PC-3 (cell line): ENCODE results near the gene WDR90. TPM values are rescaled to one million over a fixed set of nuclear protein-coding genes. Genes with fewer than 3 reads are reported as not detected.

Experiments used
- ATAC-seq: fragments of 200-7000 bp; cut with Tn5 transposase; 2 replicates; pipeline ENCODE4 v1.9.1; 2020; ENCODE audit warnings: mild to moderate bottlenecking, moderate library complexity
- BruUV-seq: library from RNA; stranded (reverse); fragments of 400-500 nt; replicated peaks from 2 replicates; lab custom pipeline; 2021; lab: Mats Ljungman, UMichigan
- CTCF ChIA-PET: fragments of 300-600 bp; sonication (Branson Sonifier 250); formaldehyde crosslinking; loops from one replicate; lab custom pipeline; 2022; ENCODE audit warnings: antibody characterized with exemption; lab: Charles Lee
- POLR2A ChIA-PET: fragments of 300-600 bp; sonication (Branson Sonifier 250); formaldehyde crosslinking; loops from one replicate; lab custom pipeline; 2022; ENCODE audit warnings: antibody characterized with exemption; ENCODE audit not compliant: unreplicated experiment; lab: Charles Lee
- DNase-seq: peaks from one replicate; pipeline ENCODE4 v3.0.0-alpha.2; 2015
- H2AFZ ChIP-seq: fragments of 300-600 bp; sonication (generic); 2 replicates; pipeline ENCODE4 v1.6.0; 2016; ENCODE audit warnings: antibody characterized with exemption, low read length
- H3F3A ChIP-seq: fragments of 300-600 bp; sonication (generic); one replicate; pipeline ENCODE4 v1.6.0; 2017; ENCODE audit warnings: antibody characterized with exemption, low read length, control low read depth, mild to moderate bottlenecking; ENCODE audit not compliant: unreplicated experiment
- H3K27ac ChIP-seq: fragments of 300-600 bp; sonication (generic); 2 replicates; pipeline ENCODE4 v1.5.1; 2016; ENCODE audit warnings: mild to moderate bottlenecking, low read length
- H3K27me3 ChIP-seq: fragments of 300-600 bp; sonication (generic); 2 replicates; pipeline ENCODE4 v1.6.1; 2016; ENCODE audit warnings: low read length, mixed read lengths
- H3K36me3 ChIP-seq: fragments of 300-600 bp; sonication (generic); 2 replicates; pipeline ENCODE4 v1.6.1; 2016; ENCODE audit warnings: low read depth, mixed run types, low read length, mixed read lengths
- H3K4me1 ChIP-seq: fragments of 300-600 bp; sonication (generic); 2 replicates; pipeline ENCODE4 v1.5.1; 2016; ENCODE audit warnings: low read length; ENCODE audit not compliant: insufficient read depth
- H3K4me2 ChIP-seq: fragments of 300-600 bp; sonication (generic); 2 replicates; pipeline ENCODE4 v1.6.0; 2016; ENCODE audit warnings: low read length
- H3K4me3 ChIP-seq: fragments of 300-600 bp; sonication (generic); 2 replicates; pipeline ENCODE4 v1.5.1; 2016; ENCODE audit warnings: mild to moderate bottlenecking, low read length, mixed read lengths
- H3K79me2 ChIP-seq: fragments of 300-600 bp; sonication (generic); 2 replicates; pipeline ENCODE4 v1.6.1; 2017; ENCODE audit warnings: low read length, mixed read lengths
- H3K9ac ChIP-seq: fragments of 300-600 bp; sonication (generic); 2 replicates; pipeline ENCODE4 v1.6.0; 2016; ENCODE audit warnings: mild to moderate bottlenecking, low read length
- H3K9me2 ChIP-seq: fragments of 300-600 bp; sonication (generic); replicated peaks from 2 replicates; pipeline ENCODE4 v1.6.1; 2016; ENCODE audit warnings: mixed run types, low read length, mixed read lengths
- H3K9me3 ChIP-seq: fragments of 300-600 bp; sonication (generic); 2 replicates; pipeline ENCODE4 v1.6.1; 2016; ENCODE audit warnings: low read length, mixed read lengths
- H4K20me1 ChIP-seq: fragments of 300-600 bp; sonication (generic); 2 replicates; pipeline ENCODE4 v1.6.1; 2016; ENCODE audit warnings: low read length, mixed read lengths
- EZH2 ChIP-seq: fragments of 300-600 bp; sonication (generic); IDR thresholded peaks from one replicate; pipeline ENCODE4 v1.6.1; 2017; ENCODE audit warnings: antibody characterized with exemption, mild to moderate bottlenecking, low read length; ENCODE audit not compliant: unreplicated experiment
- EZH2phosphoT487 ChIP-seq: fragments of 300-600 bp; sonication (generic); IDR thresholded peaks from 2 replicates; pipeline ENCODE4 v1.6.1; 2018; ENCODE audit warnings: mild to moderate bottlenecking, antibody characterized with exemption, low read length, borderline replicate concordance
- intact Hi-C: fragments of 100-400 bp; cut with micrococcal nuclease; formaldehyde crosslinking; loops from 2 replicates; pipeline ENCODE4 v1.9.0; 2023
- total RNA-seq: library from RNA; depleted of rRNA; stranded (reverse); fragments of >200 nt; gene quantifications from 2 replicates; pipeline ENCODE4 v1.2.3, GENCODE V29; 2014
- TF ChIP-seq, protein P1 (sequence below): fragments of 300-600 bp; sonication (generic); conservative IDR thresholded peaks from 2 replicates; pipeline ENCODE4 v1.5.1; 2017; ENCODE audit warnings: antibody characterized with exemption, low read depth, mild to moderate bottlenecking, low read length

WDR90 gene
- total RNA-seq, 1 experiment from 2014 or later, result 44.4 TPM

DNA sequence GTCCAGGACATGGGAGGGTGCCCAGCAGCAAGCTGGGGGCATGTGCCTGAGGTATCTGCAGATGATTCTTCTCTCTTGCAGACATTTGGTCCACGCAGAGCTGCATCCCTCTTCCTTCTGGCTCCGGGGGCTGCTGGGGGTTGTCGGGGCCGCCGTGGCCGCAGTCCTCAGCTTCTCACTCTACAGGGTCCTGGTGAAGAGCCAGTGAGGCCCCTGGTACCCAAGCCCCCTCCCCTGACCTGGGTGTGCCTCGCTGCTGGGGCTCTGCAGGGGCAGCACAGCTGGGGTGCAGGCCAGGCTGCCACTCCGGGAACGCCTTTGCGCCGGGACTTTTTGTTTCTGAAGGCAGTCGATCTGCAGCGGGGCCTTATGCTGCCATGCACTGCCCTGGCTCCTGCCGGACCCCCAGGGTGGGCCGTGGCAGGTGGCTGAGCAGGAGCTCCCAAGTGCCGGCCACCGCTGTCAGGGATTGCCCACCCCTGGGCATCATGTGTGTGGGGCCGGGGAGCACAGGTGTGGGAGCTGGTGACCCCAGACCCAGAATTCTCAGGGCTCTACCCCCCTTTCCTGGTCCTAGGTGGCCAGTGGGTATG lies 24.3 kb downstream of the WDR90 start:
- H3K4me1 ChIP-seq, result no peaks in the 10 kb centered on the region
- intact Hi-C loops, result no loop called here
- H3K27ac ChIP-seq, result no peak overlapping the region
- no peaks in the 10 kb centered on the region for H3K9me3 ChIP-seq
- no peak for DNase-seq
- ChIA-PET POLR2A (no interaction called here), CTCF (no interaction called here)
- ATAC-seq, result no peak
- H3K9me2 ChIP-seq, result no peaks in the 10 kb centered on the region
- H3K4me3 ChIP-seq, result no peak overlapping the region
- BruUV-seq, result TSS peak; percentile 7
- H2AFZ ChIP-seq, result no peak overlapping the region
- peaks cover 16% of the 10 kb centered on the region for H3K79me2 ChIP-seq
- no peaks in the 10 kb centered on the region for H3K27me3 ChIP-seq
- peaks cover 6% of the 10 kb centered on the region; the same call in 1 of the 2 replicates for H3K36me3 ChIP-seq
- H3K9ac ChIP-seq, result no peak overlapping the region
- no peak overlapping the region for H3K4me2 ChIP-seq
- H3F3A ChIP-seq, result no peaks in the 10 kb centered on the region
- no peaks in the 10 kb centered on the region for H4K20me1 ChIP-seq
- TF ChIP-seq, protein P1, sequence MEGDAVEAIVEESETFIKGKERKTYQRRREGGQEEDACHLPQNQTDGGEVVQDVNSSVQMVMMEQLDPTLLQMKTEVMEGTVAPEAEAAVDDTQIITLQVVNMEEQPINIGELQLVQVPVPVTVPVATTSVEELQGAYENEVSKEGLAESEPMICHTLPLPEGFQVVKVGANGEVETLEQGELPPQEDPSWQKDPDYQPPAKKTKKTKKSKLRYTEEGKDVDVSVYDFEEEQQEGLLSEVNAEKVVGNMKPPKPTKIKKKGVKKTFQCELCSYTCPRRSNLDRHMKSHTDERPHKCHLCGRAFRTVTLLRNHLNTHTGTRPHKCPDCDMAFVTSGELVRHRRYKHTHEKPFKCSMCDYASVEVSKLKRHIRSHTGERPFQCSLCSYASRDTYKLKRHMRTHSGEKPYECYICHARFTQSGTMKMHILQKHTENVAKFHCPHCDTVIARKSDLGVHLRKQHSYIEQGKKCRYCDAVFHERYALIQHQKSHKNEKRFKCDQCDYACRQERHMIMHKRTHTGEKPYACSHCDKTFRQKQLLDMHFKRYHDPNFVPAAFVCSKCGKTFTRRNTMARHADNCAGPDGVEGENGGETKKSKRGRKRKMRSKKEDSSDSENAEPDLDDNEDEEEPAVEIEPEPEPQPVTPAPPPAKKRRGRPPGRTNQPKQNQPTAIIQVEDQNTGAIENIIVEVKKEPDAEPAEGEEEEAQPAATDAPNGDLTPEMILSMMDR, result no peak
- TF ChIP-seq EZH2 (no peak), EZH2phosphoT487 (no peak)

DNA sequence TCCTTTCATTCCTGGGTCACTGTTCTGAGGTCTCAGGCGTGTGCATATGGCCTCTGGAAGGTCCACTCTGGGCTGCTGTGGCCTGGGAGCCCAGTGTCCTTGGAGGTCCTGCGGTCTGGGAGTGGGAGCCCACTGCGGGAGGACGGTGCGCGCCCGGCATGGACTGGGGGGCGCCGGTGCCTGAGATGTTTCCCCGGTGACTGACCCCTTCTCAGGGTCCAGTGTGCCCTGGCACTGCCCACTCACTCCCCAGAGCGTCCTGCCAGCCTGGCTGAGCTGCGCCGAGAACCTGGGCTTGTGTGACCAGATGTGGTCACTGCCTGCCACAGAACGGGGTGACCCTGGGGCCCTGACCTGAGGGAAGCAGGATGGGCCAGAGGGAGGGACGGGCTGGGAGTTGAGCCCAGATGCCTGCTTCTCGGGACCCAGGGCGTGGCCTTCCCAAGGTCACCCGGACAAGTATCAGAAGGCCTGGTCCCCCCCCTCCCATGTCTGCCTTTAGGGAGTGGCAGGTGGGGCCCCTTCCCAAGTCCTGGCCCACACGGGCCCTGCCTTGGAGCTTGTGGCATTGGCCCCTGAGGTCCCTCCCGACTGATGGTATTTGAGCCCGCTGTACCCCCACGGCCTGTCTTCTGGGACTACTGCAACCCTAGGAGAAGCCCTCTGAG lies 25.2 kb downstream of the WDR90 start:
- no peak overlapping the region for H3K4me3 ChIP-seq
- ChIA-PET CTCF (no interaction called here), POLR2A (no interaction called here)
- no peaks in the 10 kb centered on the region for H3K4me1 ChIP-seq
- H2AFZ ChIP-seq, result no peak overlapping the region
- no peaks in the 10 kb centered on the region for H3K27me3 ChIP-seq
- H3K36me3 ChIP-seq, result peaks cover 6% of the 10 kb centered on the region; the same call in 1 of the 2 replicates
- peaks cover 8% of the 10 kb centered on the region for H3K79me2 ChIP-seq
- no peaks in the 10 kb centered on the region for H3K9me2 ChIP-seq
- no peaks in the 10 kb centered on the region for H4K20me1 ChIP-seq
- H3K4me2 ChIP-seq, result no peak overlapping the region
- H3K27ac ChIP-seq, result no peak overlapping the region
- ATAC-seq (no peak), DNase-seq (no peak)
- no peaks in the 10 kb centered on the region for H3K9me3 ChIP-seq
- intact Hi-C loops, result no loop called here
- H3F3A ChIP-seq, result no peaks in the 10 kb centered on the region
- TF ChIP-seq EZH2phosphoT487, result no peak
- TF ChIP-seq EZH2, result no peak
- TF ChIP-seq, protein P1, result no peak
- BruUV-seq, result no TSS peak
- H3K9ac ChIP-seq, result no peak overlapping the region
